K562 (cell line): ENCODE results near the gene LDLRAD3. TPM values are rescaled to one million over a fixed set of nuclear protein-coding genes. Genes with fewer than 3 reads are reported as not detected.

ENCODE experiments used
- ATAC-seq: fragments of 200-7000 bp; cut with Tn5 transposase; 3 replicates; pipeline ENCODE4 v1.9.1; 2020; ENCODE audit warnings: moderate library complexity
- BruUV-seq: library from RNA; stranded (reverse); fragments of 400-500 nt; replicated peaks from 2 replicates; lab custom pipeline; 2021; lab: Mats Ljungman, UMichigan
- CTCF ChIA-PET: fragments of 300-600 bp; formaldehyde crosslinking; extraction: SDS; loops from one replicate; lab custom pipeline; 2021; ENCODE audit warnings: low intra/inter-chr PET ratio; lab: Yijun Ruan, JAX
- POLR2A ChIA-PET: fragments of 300-600, 350-650 bp; sonication (Branson Sonifier 250); formaldehyde crosslinking; extraction: SDS; loops from one replicate; lab custom pipeline; 2021; ENCODE audit warnings: antibody characterized with exemption, inconsistent platforms; lab: Yijun Ruan, JAX
- DNase-seq, 4 experiments: peaks; one replicate each; pipeline versions ENCODE4 v3.0.0 to v3.0.0-alpha.2; 2011 to 2018; ENCODE audit warnings: low spot score in 3 of 4, mixed read lengths in 3 of 4; ENCODE audit errors: extremely low read depth in 1 of 4
- FAIRE-seq: peaks from 2 replicates; lab custom pipeline; 2011; peaks lifted over from hg19 to GRCh38; lab: Jason Lieb, UNC
- H2AFZ ChIP-seq: 2 replicates; pipeline ENCODE4 v1.6.0; 2011; ENCODE audit warnings: low read depth, low read length, control low read depth, inconsistent platforms
- H3K27ac ChIP-seq: fragments of 200-600 bp; 3 replicates; pipeline ENCODE4 v1.8.0; 2011; ENCODE audit warnings: low read depth, mild to moderate bottlenecking, control low read depth, inconsistent platforms, low read length, moderate library complexity, mixed read lengths; ENCODE audit errors: extremely low read depth
- H3K27me3 ChIP-seq, 2 experiments: fragments of 300-600 bp in 1 of 2; 2 replicates in 1 of 2; 3 replicates in 1 of 2; pipeline versions ENCODE4 v1.6.0 to v1.8.0; 2011; ENCODE audit warnings: inconsistent platforms in 2 of 2, low read length in 2 of 2, mild to moderate bottlenecking in 1 of 2, mixed read lengths in 1 of 2, moderate library complexity in 1 of 2; ENCODE audit not compliant: control insufficient read depth in 2 of 2, insufficient read depth in 2 of 2
- H3K36me3 ChIP-seq: fragments of 300-600 bp; 3 replicates; pipeline ENCODE4 v1.8.0; 2011; ENCODE audit warnings: mild to moderate bottlenecking, low read length, inconsistent platforms; ENCODE audit not compliant: control insufficient read depth, insufficient read depth
- H3K4me1 ChIP-seq, 2 experiments: fragments of 200-600 bp in 1 of 2; replicated peaks in 1 of 2; 2 replicates in 1 of 2; 3 replicates in 1 of 2; pipeline versions ENCODE4 v1.5.1 to v1.8.0; 2011; ENCODE audit warnings: inconsistent platforms in 2 of 2, low read length in 2 of 2, mild to moderate bottlenecking in 1 of 2, mixed read lengths in 1 of 2, moderate library complexity in 1 of 2; ENCODE audit not compliant: control insufficient read depth in 2 of 2, insufficient read depth in 2 of 2
- H3K4me2 ChIP-seq: 2 replicates; pipeline ENCODE4 v1.6.1; 2011; ENCODE audit warnings: low read length, control low read depth, inconsistent platforms, mixed read lengths; ENCODE audit not compliant: insufficient read depth
- H3K4me3 ChIP-seq: fragments of 200-600 bp; sonication (generic), shearing (Covaris generic); 2 replicates; pipeline ENCODE4 v1.5.1; 2016; ENCODE audit warnings: control low read depth, inconsistent platforms
- H3K79me2 ChIP-seq: fragments of 200-600 bp; 3 replicates; pipeline ENCODE4 v1.8.0; 2011; ENCODE audit warnings: low read length, inconsistent platforms; ENCODE audit not compliant: control insufficient read depth, insufficient read depth
- H3K9ac ChIP-seq, 2 experiments: 2 replicates each; pipeline versions ENCODE4 v1.6.0 to v1.6.1; 2011; ENCODE audit warnings: low read depth in 2 of 2, low read length in 2 of 2, control low read depth in 1 of 2, inconsistent platforms in 1 of 2, mild to moderate bottlenecking in 1 of 2, mixed read lengths in 1 of 2; ENCODE audit not compliant: insufficient read depth in 1 of 2
- H3K9me1 ChIP-seq: one replicate; pipeline ENCODE4 v1.6.0; 2011; ENCODE audit warnings: inconsistent platforms, mild to moderate bottlenecking, low read length, moderate library complexity; ENCODE audit not compliant: control insufficient read depth, insufficient read depth
- H3K9me3 ChIP-seq: replicated peaks from 2 replicates; pipeline ENCODE4 v1.5.1; 2011; ENCODE audit warnings: low read depth, low read length, inconsistent platforms; ENCODE audit not compliant: control insufficient read depth, insufficient read depth
- H4K20me1 ChIP-seq: replicated peaks from 2 replicates; pipeline ENCODE4 v1.6.1; 2011; ENCODE audit warnings: low read length, inconsistent platforms, mixed read lengths; ENCODE audit not compliant: control insufficient read depth, insufficient read depth
- ADNP ChIP-seq: fragments of 200-800 bp; sonication (Bioruptor generic); IDR thresholded peaks from 2 replicates; pipeline ENCODE4 v1.6.1; 2016; ENCODE audit warnings: missing genetic modification characterization, missing compliant biosample characterization
- CBX8 ChIP-seq: fragments of 200-600 bp; sonication (generic); IDR thresholded peaks from 2 replicates; pipeline ENCODE4 v1.6.1; 2012; ENCODE audit warnings: borderline replicate concordance, mixed run types, low read depth, mild to moderate bottlenecking, moderate library complexity, mixed read lengths, low read length, control low read depth, inconsistent platforms; ENCODE audit not compliant: poor library complexity, severe bottlenecking; ENCODE audit errors: extremely low read depth
- FOSL1 ChIP-seq: fragments of 200-800 bp; sonication (Bioruptor generic); conservative IDR thresholded peaks from 2 replicates; pipeline ENCODE4 v1.6.1; 2016; ENCODE audit warnings: missing genetic modification characterization, missing compliant biosample characterization
- HIVEP1 ChIP-seq: fragments of 250-450 bp; sonication (Bioruptor Pico); IDR thresholded peaks from 2 replicates; pipeline ENCODE4 v1.4.0; 2020; ENCODE audit warnings: mild to moderate bottlenecking
- HOXB6 ChIP-seq: fragments of 250-450 bp; sonication (Bioruptor Pico); IDR thresholded peaks from 2 replicates; pipeline ENCODE4 v1.5.1; 2022; ENCODE audit warnings: mild to moderate bottlenecking, borderline replicate concordance
- KLF1 ChIP-seq: fragments of 450-650 bp; IDR thresholded peaks from 2 replicates; pipeline ENCODE4 v1.6.1; 2016; ENCODE audit warnings: missing genetic modification characterization, missing compliant biosample characterization
- NFE2L1 ChIP-seq: fragments of 450-650 bp; IDR thresholded peaks from 2 replicates; pipeline ENCODE4 v1.6.1; 2016; ENCODE audit warnings: missing genetic modification characterization, low read depth, mild to moderate bottlenecking, missing compliant biosample characterization, moderate library complexity, borderline replicate concordance
- PHF8 ChIP-seq: fragments of 200-600 bp; sonication (generic); IDR thresholded peaks from 2 replicates; pipeline ENCODE4 v1.6.1; 2012; ENCODE audit warnings: mixed run types, mild to moderate bottlenecking, inconsistent platforms, low read length, moderate library complexity, borderline replicate concordance
- RBM25 ChIP-seq: fragments of 200-400 bp; formaldehyde crosslinking; IDR thresholded peaks from 2 replicates; pipeline ENCODE4 v1.6.1; 2018; ENCODE audit warnings: low read length, low read depth, moderate library complexity; ENCODE audit not compliant: severe bottlenecking
- RCOR1 ChIP-seq, 2 experiments: IDR thresholded peaks; 2 replicates each; pipeline ENCODE4 v1.6.1; 2012; ENCODE audit warnings: low read depth in 2 of 2, low read length in 2 of 2, borderline replicate concordance in 1 of 2, improper control_type of control experiment in 1 of 2
- STAT5A ChIP-seq: IDR thresholded peaks from 2 replicates; pipeline ENCODE4 v1.6.1; 2012; ENCODE audit warnings: low read length, inconsistent platforms, borderline replicate concordance
- TOE1 ChIP-seq, 2 experiments: fragments of 450-650 bp in 1 of 2; sonication (generic) in 1 of 2; formaldehyde crosslinking in 1 of 2; IDR thresholded peaks; 2 replicates each; pipeline versions ENCODE4 v1.7.1 to v1.8.0; 2016 to 2022; ENCODE audit warnings: borderline replicate concordance in 2 of 2, mild to moderate bottlenecking in 2 of 2, antibody characterized with exemption in 1 of 2, inconsistent platforms in 1 of 2, low read depth in 1 of 2, missing genetic modification reagents in 1 of 2, moderate library complexity in 1 of 2
- XRCC5 ChIP-seq: fragments of 200-400 bp; formaldehyde crosslinking; IDR thresholded peaks from 2 replicates; pipeline ENCODE4 v1.6.1; 2017; ENCODE audit warnings: low read depth, mild to moderate bottlenecking, low read length
- ZNF79 ChIP-seq: fragments of 250-450 bp; sonication (Bioruptor Pico); IDR thresholded peaks from 2 replicates; pipeline ENCODE4 v1.4.0; 2020; ENCODE audit warnings: low read depth, mild to moderate bottlenecking, moderate library complexity
- WGBS: fragments of 100-300 bp; shearing (Covaris generic); methylation state at CpG from one replicate; pipeline ENCODE4 v1.1.6; 2016; ENCODE audit warnings: low coverage, mixed read lengths; ENCODE audit not compliant: insufficient coverage; ENCODE audit errors: missing lambda C conversion rate; 5-methylcytosine and 5-hydroxymethylcytosine counted together
- in situ Hi-C: fragments of 300-500 bp; cut with MboI; formaldehyde crosslinking; loops from 4 replicates; pipeline ENCODE4 v1.15.0; 2018; ENCODE audit warnings: inconsistent platforms, mixed read lengths
- intact Hi-C: fragments of 100-400 bp; cut with micrococcal nuclease; formaldehyde crosslinking; loops from 2 replicates; pipeline ENCODE4 v1.14.2; 2022
- polyA plus RNA-seq, 8 experiments: library from polyadenylated mRNA; depleted of rRNA in 4 of 8; stranded (reverse) in 5 of 8; unstranded in 3 of 8; fragments of >200 nt; fragmentation: Nextera tagmentation in 2 of 8; fragmentation: Illumina TruSeq in 1 of 8; extraction: Ambion mirVana in 2 of 8; extraction: Trizol in 1 of 8; gene quantifications; 2 replicates each; pipeline versions ENCODE4 v1.2.1 to v1.2.3, GENCODE V29; 2011 to 2014; ENCODE audit warnings: inconsistent platforms in 1 of 8, missing spikeins in 1 of 8
- total RNA-seq, 7 experiments: library from RNA; depleted of rRNA in 6 of 7; stranded (reverse); fragments of >200 nt in 6 of 7; fragmentation: Illumina TruSeq in 2 of 7; extraction: Trizol in 2 of 7; gene quantifications; 2 replicates each; pipeline versions ENCODE4 v1.2.1 to v1.2.3, GENCODE V29; 2011 to 2021; ENCODE audit warnings: low replicate concordance in 1 of 7

The LDLRAD3 gene
- total and polyA plus RNA-seq, 9 of the 15 experiments (the other 6 are each of a cell fraction or from before 2014, with no cell fraction given): 0.73 to 7.2 (median 3.5) TPM

DNA sequence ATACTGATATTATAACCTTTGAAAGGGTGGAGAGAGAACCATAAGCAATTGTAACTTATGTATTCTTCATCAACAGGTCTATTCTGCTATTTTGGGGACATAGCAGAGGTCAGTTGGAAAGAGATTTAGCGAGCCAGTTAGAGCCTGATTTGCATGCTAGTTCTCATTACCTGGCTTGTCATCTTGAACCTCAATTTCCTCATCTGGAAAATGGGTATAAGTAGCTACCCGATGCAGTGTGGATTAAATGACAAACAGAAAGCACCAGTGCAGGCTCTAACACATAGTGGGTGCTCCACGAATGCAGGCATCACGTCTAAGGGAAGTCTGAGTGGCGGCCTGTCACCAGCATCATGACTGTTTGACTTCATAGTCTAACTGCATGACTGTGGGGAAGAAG, 67.7 kb downstream of the LDLRAD3 start (continued):
- TF ChIP-seq TOE1 (IDR thresholded peaks at IDR 0.05; ENCODE audit: borderline replicate concordance): no peak
- no peak for TF ChIP-seq TOE1 (CRISPR knock-in tag; IDR thresholded peaks at IDR 0.05; ENCODE audit: borderline replicate concordance, low read depth)
- TF ChIP-seq ADNP (tag): peak; percentile 85
- TF ChIP-seq STAT5A: no peak
- no peak for TF ChIP-seq NFE2L1 (tag)
- TF ChIP-seq HOXB6: no peak
- TF ChIP-seq RCOR1 (IDR thresholded peaks at IDR 0.05; ENCODE audit: borderline replicate concordance in 1 of 2, low read depth in 2 of 2, low read length in 2 of 2): 0 out of 4 replicates have a peak, but pooled peaks of 1 of the 2 experiments have one; percentile 3
- no peak for TF ChIP-seq KLF1 (tag)
- TF ChIP-seq RBM25: peak; percentile 63
- no peak for TF ChIP-seq HIVEP1

- DNase-seq (no peak), ATAC-seq (no peak), FAIRE-seq (no peak)
- Histone ChIP-seq H3K9me3 (no peaks in the 10 kb centered on the region), H3K4me3 (no peak overlapping the region), H3K27ac (no peak overlapping the region), H3K9me1 (no peaks in the 10 kb centered on the region), H3K4me2 (no peak overlapping the region), H3K4me1 (no peaks in the 10 kb centered on the region)
- intact Hi-C loops: no loop called here
- no TSS peak for BruUV-seq
- CTCF ChIA-PET: no interaction called here
- TF ChIP-seq PHF8: no peak
- peak; percentile 52 for TF ChIP-seq FOSL1 (tag)
- no peak for TF ChIP-seq ZNF79
- TF ChIP-seq XRCC5: no peak
- TF ChIP-seq CBX8: peak; percentile 73
- TF ChIP-seq, all 486 proteins: peak for 2
- no peaks in the 10 kb centered on the region for H3K79me2 ChIP-seq
- H3K27me3 ChIP-seq: peaks cover 0 to 10% of the 10 kb centered on the region in 2 experiments; a peak in 2 of 5 replicates
- no peaks in the 10 kb centered on the region for H4K20me1 ChIP-seq
- in situ Hi-C loops: no loop called here
- POLR2A ChIA-PET: no interaction called here
- H3K36me3 ChIP-seq: no peaks in the 10 kb centered on the region
- H3K9ac ChIP-seq: no peak overlapping the region
- WGBS: 1% methylated on average over 5 of the region's 5 CpGs
- H2AFZ ChIP-seq: no peak overlapping the region
These were observed 68.6 kb downstream of the LDLRAD3 start for GRCh38 chr11:36012455-36012854.
